Measurements from ENCODE around the gene ATP1A2. TPM values are rescaled to one million over a fixed set of nuclear protein-coding genes. Genes with fewer than 3 reads are reported as not detected.

Gene ATP1A2
- total and polyA plus RNA-seq, 2 of the 8 experiments (the other 6 are each of a cell fraction or from before 2014, with no cell fraction given) = 39.7 to 40.8 TPM

DNA sequence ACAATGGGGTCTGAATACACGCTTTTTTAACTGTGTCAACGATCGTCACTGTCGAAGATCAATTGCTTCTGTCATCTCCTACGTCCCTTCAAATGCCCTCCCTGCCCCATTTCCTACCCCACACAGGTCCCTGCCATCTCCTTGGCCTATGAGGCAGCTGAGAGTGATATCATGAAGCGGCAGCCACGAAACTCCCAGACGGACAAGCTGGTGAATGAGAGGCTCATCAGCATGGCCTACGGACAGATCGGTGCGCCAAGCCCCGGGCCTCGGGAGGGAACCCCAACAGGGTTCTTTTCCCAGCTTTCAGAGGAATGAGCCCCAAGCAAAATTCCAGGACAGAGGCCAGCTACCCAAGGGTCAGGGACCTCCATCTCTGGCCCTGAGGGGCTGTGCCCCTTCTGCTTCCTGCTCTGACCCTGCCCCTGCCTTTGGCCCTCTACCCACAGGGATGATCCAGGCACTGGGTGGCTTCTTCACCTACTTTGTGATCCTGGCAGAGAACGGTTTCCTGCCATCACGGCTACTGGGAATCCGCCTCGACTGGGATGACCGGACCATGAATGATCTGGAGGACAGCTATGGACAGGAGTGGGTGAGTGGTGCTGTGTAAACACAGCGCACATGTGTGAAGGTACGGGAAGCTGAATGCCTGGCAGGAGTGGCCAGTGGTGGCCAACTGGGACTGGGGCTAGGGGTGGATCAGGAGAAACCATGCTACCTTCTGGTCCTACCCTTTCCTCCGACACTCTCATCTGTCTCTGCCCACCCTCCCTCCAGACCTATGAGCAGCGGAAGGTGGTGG is 20.8 kb downstream of the ATP1A2 start (continued):
- TF ChIP-seq, protein P1, sequence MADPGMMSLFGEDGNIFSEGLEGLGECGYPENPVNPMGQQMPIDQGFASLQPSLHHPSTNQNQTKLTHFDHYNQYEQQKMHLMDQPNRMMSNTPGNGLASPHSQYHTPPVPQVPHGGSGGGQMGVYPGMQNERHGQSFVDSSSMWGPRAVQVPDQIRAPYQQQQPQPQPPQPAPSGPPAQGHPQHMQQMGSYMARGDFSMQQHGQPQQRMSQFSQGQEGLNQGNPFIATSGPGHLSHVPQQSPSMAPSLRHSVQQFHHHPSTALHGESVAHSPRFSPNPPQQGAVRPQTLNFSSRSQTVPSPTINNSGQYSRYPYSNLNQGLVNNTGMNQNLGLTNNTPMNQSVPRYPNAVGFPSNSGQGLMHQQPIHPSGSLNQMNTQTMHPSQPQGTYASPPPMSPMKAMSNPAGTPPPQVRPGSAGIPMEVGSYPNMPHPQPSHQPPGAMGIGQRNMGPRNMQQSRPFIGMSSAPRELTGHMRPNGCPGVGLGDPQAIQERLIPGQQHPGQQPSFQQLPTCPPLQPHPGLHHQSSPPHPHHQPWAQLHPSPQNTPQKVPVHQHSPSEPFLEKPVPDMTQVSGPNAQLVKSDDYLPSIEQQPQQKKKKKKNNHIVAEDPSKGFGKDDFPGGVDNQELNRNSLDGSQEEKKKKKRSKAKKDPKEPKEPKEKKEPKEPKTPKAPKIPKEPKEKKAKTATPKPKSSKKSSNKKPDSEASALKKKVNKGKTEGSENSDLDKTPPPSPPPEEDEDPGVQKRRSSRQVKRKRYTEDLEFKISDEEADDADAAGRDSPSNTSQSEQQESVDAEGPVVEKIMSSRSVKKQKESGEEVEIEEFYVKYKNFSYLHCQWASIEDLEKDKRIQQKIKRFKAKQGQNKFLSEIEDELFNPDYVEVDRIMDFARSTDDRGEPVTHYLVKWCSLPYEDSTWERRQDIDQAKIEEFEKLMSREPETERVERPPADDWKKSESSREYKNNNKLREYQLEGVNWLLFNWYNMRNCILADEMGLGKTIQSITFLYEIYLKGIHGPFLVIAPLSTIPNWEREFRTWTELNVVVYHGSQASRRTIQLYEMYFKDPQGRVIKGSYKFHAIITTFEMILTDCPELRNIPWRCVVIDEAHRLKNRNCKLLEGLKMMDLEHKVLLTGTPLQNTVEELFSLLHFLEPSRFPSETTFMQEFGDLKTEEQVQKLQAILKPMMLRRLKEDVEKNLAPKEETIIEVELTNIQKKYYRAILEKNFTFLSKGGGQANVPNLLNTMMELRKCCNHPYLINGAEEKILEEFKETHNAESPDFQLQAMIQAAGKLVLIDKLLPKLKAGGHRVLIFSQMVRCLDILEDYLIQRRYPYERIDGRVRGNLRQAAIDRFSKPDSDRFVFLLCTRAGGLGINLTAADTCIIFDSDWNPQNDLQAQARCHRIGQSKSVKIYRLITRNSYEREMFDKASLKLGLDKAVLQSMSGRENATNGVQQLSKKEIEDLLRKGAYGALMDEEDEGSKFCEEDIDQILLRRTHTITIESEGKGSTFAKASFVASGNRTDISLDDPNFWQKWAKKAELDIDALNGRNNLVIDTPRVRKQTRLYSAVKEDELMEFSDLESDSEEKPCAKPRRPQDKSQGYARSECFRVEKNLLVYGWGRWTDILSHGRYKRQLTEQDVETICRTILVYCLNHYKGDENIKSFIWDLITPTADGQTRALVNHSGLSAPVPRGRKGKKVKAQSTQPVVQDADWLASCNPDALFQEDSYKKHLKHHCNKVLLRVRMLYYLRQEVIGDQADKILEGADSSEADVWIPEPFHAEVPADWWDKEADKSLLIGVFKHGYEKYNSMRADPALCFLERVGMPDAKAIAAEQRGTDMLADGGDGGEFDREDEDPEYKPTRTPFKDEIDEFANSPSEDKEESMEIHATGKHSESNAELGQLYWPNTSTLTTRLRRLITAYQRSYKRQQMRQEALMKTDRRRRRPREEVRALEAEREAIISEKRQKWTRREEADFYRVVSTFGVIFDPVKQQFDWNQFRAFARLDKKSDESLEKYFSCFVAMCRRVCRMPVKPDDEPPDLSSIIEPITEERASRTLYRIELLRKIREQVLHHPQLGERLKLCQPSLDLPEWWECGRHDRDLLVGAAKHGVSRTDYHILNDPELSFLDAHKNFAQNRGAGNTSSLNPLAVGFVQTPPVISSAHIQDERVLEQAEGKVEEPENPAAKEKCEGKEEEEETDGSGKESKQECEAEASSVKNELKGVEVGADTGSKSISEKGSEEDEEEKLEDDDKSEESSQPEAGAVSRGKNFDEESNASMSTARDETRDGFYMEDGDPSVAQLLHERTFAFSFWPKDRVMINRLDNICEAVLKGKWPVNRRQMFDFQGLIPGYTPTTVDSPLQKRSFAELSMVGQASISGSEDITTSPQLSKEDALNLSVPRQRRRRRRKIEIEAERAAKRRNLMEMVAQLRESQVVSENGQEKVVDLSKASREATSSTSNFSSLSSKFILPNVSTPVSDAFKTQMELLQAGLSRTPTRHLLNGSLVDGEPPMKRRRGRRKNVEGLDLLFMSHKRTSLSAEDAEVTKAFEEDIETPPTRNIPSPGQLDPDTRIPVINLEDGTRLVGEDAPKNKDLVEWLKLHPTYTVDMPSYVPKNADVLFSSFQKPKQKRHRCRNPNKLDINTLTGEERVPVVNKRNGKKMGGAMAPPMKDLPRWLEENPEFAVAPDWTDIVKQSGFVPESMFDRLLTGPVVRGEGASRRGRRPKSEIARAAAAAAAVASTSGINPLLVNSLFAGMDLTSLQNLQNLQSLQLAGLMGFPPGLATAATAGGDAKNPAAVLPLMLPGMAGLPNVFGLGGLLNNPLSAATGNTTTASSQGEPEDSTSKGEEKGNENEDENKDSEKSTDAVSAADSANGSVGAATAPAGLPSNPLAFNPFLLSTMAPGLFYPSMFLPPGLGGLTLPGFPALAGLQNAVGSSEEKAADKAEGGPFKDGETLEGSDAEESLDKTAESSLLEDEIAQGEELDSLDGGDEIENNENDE (IDR thresholded peaks at IDR 0.05; ENCODE audit: insufficient replicate concordance, low read length) = no peak
- TF ChIP-seq CHD1 (IDR thresholded peaks at IDR 0.05; ENCODE audit: low read depth, low read length) (no peak), BRCA1 (IDR thresholded peaks at IDR 0.05; ENCODE audit: low read depth, low read length) (no peak), SRF (IDR thresholded peaks at IDR 0.05; ENCODE audit: low read depth, low read length) (no peak), RNF2 (IDR thresholded peaks at IDR 0.05; ENCODE audit: borderline replicate concordance, low read depth, low read length, missing control alignments, poor library complexity, severe bottlenecking) (no peak)
- TF ChIP-seq, protein P2, sequence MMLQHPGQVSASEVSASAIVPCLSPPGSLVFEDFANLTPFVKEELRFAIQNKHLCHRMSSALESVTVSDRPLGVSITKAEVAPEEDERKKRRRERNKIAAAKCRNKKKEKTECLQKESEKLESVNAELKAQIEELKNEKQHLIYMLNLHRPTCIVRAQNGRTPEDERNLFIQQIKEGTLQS (IDR thresholded peaks at IDR 0.05; ENCODE audit: insufficient read depth, low read depth, low read length) = no peak
- TF ChIP-seq, protein P3, sequence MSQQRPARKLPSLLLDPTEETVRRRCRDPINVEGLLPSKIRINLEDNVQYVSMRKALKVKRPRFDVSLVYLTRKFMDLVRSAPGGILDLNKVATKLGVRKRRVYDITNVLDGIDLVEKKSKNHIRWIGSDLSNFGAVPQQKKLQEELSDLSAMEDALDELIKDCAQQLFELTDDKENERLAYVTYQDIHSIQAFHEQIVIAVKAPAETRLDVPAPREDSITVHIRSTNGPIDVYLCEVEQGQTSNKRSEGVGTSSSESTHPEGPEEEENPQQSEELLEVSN (IDR thresholded peaks at IDR 0.05) = no peak
- TF ChIP-seq, protein P4, sequence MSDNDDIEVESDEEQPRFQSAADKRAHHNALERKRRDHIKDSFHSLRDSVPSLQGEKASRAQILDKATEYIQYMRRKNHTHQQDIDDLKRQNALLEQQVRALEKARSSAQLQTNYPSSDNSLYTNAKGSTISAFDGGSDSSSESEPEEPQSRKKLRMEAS (IDR thresholded peaks at IDR 0.05) = no peak
